SU-DHL-6 (cell line): ENCODE results near the gene TCF4.

ENCODE experiments used
- H2AFZ ChIP-seq: fragments of 200-600 bp; sonication (generic); 2 replicates; pipeline ENCODE4 v1.6.1; 2014; ENCODE audit warnings: low read depth, mild to moderate bottlenecking, moderate library complexity, mixed read lengths, antibody characterized with exemption, low read length; ENCODE audit not compliant: severe bottlenecking
- H3F3A ChIP-seq: fragments of 200-600 bp; shearing (Covaris generic); 2 replicates; pipeline ENCODE4 v1.6.0; 2016; ENCODE audit warnings: antibody characterized with exemption, mild to moderate bottlenecking; ENCODE audit not compliant: insufficient read depth
- H3K27ac ChIP-seq: fragments of 200-600 bp; sonication (generic); 2 replicates; pipeline ENCODE4 v1.5.1; 2016; ENCODE audit warnings: low read depth, mild to moderate bottlenecking, low read length, moderate library complexity, mixed read lengths
- H3K27me3 ChIP-seq: fragments of 200-600 bp; sonication (generic), shearing (Covaris generic); 2 replicates; pipeline ENCODE4 v1.6.0; 2014; ENCODE audit warnings: mild to moderate bottlenecking, low read length
- H3K36me3 ChIP-seq: fragments of 200-600 bp; sonication (generic); 2 replicates; pipeline ENCODE4 v1.6.1; 2014; ENCODE audit warnings: mild to moderate bottlenecking, low read length, mixed read lengths
- H3K4me2 ChIP-seq: fragments of 300-600, 200-600 bp; shearing (Covaris generic), sonication (generic); 2 replicates; pipeline ENCODE4 v1.6.0; 2014; ENCODE audit warnings: low read length, low read depth, mild to moderate bottlenecking; ENCODE audit not compliant: poor library complexity, severe bottlenecking
- H3K4me3 ChIP-seq: fragments of 200-600 bp; sonication (generic); 2 replicates; pipeline ENCODE4 v1.5.1; 2014; ENCODE audit warnings: antibody characterized with exemption, low read length, mild to moderate bottlenecking, mixed read lengths; ENCODE audit not compliant: insufficient read depth, poor library complexity, severe bottlenecking
- H3K79me2 ChIP-seq: fragments of 200-600 bp; sonication (generic); 2 replicates; pipeline ENCODE4 v1.6.1; 2014; ENCODE audit warnings: mild to moderate bottlenecking, low read length, moderate library complexity; ENCODE audit not compliant: insufficient read depth
- H3K9ac ChIP-seq: fragments of 200-600 bp; sonication (generic); 2 replicates; pipeline ENCODE4 v1.7.0; 2014; ENCODE audit warnings: mild to moderate bottlenecking, low read length
- H3K9me2 ChIP-seq: fragments of 200-600 bp; sonication (generic); replicated peaks from 2 replicates; pipeline ENCODE4 v1.6.1; 2014; ENCODE audit warnings: low read length; ENCODE audit not compliant: insufficient read depth
- H3K9me3 ChIP-seq: fragments of 200-600 bp; sonication (generic); 2 replicates; pipeline ENCODE4 v1.6.1; 2014; ENCODE audit warnings: low read length, mixed read lengths; ENCODE audit not compliant: insufficient read depth
- H4K20me1 ChIP-seq: fragments of 200-600 bp; sonication (generic); 2 replicates; pipeline ENCODE4 v1.6.1; 2014; ENCODE audit warnings: low read depth, mild to moderate bottlenecking, antibody characterized with exemption, low read length, moderate library complexity, mixed read lengths
- CTCF ChIP-seq: fragments of 200-600 bp; sonication (generic); IDR thresholded peaks from one replicate; pipeline ENCODE4 v1.5.1; 2017; ENCODE audit warnings: antibody characterized with exemption, mild to moderate bottlenecking, low read length, moderate library complexity; ENCODE audit not compliant: insufficient read depth, poor library complexity, severe bottlenecking
- EZH2phosphoT487 ChIP-seq: fragments of 200-600 bp; sonication (generic), shearing (Covaris generic); conservative IDR thresholded peaks from 2 replicates; pipeline ENCODE4 v1.6.1; 2018; ENCODE audit warnings: mild to moderate bottlenecking, antibody characterized with exemption, low read length, moderate library complexity, mixed read lengths

TCF4 gene

GRCh38 chr18:55522011-55522410 lies 66.0 kb downstream of the TCF4 start:
- no peaks in the 10 kb centered on the region for H4K20me1 ChIP-seq

DNA sequence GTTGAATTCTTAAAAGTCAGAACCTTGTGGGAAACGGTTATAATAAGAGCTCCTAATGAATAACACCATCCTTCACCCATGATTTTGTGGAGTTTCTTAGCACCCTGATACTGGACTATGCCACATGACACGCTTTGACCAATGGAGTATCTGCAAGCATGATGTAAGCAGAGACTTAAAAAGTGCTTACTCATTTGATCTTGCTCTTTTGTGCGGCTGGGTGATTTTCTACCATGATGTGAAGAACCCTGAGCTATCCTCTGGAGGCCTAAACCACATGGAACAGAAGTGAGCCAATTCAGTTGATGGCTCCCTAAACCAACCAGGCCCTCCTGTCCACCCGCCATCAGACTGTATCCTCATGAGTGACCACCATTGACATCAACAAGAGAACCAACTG lies 70.9 kb downstream of the TCF4 start:
- Histone ChIP-seq H3K27me3 (no peaks in the 10 kb centered on the region), H3K36me3 (no peaks in the 10 kb centered on the region), H3K4me2 (no peak overlapping the region), H3F3A (no peaks in the 10 kb centered on the region), H3K9me3 (no peaks in the 10 kb centered on the region; the same call in 1 of the 2 replicates), H3K9ac (no peak overlapping the region), H4K20me1 (no peaks in the 10 kb centered on the region), H3K27ac (no peak overlapping the region), H3K9me2 (0 out of 2 replicates have a peak, but pooled peaks cover 1% of the 10 kb centered on the region), H3K79me2 (no peaks in the 10 kb centered on the region), H3K4me3 (no peak overlapping the region), H2AFZ (no peak overlapping the region)
- TF ChIP-seq EZH2phosphoT487 (no peak), CTCF (no peak)

More at GRCh38 chr18:55522011-55522410, 66.0 kb downstream of the TCF4 start:
- H2AFZ ChIP-seq = no peak overlapping the region
- H3F3A ChIP-seq = no peaks in the 10 kb centered on the region
- no peaks in the 10 kb centered on the region for H3K9me3 ChIP-seq
- TF ChIP-seq CTCF = peak; percentile 38
- no peak for TF ChIP-seq EZH2phosphoT487
- no peaks in the 10 kb centered on the region for H3K27me3 ChIP-seq
- no peak overlapping the region for H3K4me2 ChIP-seq
- H3K4me3 ChIP-seq = no peak overlapping the region
- H3K9me2 ChIP-seq = no peaks in the 10 kb centered on the region
- no peak overlapping the region for H3K9ac ChIP-seq
- no peaks in the 10 kb centered on the region for H3K36me3 ChIP-seq
- no peaks in the 10 kb centered on the region for H3K79me2 ChIP-seq
- H3K27ac ChIP-seq = no peak overlapping the region

- Histone ChIP-seq H3K27me3 (no peaks in the 10 kb centered on the region), H3K27ac (no peak overlapping the region), H3K4me2 (no peak overlapping the region), H3K4me3 (no peak overlapping the region), H2AFZ (no peak overlapping the region), H3K36me3 (no peaks in the 10 kb centered on the region), H3K9me2 (0 out of 2 replicates have a peak, but pooled peaks cover 4% of the 10 kb centered on the region), H3F3A (no peaks in the 10 kb centered on the region), H3K9me3 (no peaks in the 10 kb centered on the region; the same call in 1 of the 2 replicates), H3K79me2 (no peaks in the 10 kb centered on the region), H4K20me1 (no peaks in the 10 kb centered on the region), H3K9ac (no peak overlapping the region)
- TF ChIP-seq CTCF (no peak), EZH2phosphoT487 (no peak)
Measured at GRCh38 chr18:55515941-55516710, 71.9 kb downstream of the TCF4 start.
